ENCODE results near the gene TSNAX.

DNA sequence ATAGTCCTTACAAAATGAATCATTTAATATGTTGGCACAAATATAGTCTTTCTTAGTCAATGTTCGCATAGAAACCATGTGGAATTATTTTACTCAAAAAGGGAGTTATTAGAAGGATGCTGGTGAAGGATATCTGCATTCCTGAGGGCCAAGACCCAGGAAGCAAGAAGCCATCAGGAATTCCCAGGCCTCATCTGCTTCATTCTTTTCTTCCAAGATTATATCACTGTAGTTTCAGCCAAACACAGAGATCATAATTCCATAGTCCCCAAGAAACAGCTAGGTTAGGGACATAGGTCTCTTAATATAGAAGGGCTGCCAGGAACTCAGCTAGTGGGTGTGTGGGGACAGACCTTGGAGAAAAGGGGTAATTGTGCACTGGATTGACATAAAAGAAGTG, 69.5 kb downstream of the TSNAX start:
- TF ChIP-seq, protein P1, sequence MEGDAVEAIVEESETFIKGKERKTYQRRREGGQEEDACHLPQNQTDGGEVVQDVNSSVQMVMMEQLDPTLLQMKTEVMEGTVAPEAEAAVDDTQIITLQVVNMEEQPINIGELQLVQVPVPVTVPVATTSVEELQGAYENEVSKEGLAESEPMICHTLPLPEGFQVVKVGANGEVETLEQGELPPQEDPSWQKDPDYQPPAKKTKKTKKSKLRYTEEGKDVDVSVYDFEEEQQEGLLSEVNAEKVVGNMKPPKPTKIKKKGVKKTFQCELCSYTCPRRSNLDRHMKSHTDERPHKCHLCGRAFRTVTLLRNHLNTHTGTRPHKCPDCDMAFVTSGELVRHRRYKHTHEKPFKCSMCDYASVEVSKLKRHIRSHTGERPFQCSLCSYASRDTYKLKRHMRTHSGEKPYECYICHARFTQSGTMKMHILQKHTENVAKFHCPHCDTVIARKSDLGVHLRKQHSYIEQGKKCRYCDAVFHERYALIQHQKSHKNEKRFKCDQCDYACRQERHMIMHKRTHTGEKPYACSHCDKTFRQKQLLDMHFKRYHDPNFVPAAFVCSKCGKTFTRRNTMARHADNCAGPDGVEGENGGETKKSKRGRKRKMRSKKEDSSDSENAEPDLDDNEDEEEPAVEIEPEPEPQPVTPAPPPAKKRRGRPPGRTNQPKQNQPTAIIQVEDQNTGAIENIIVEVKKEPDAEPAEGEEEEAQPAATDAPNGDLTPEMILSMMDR (IDR thresholded peaks at IDR 0.05) = no peak
- TF ChIP-seq POLR2A (IDR thresholded peaks at IDR 0.05) = no peak
